ENCODE measurements around the gene BARD1. TPM values are rescaled to one million over a fixed set of nuclear protein-coding genes. Genes with fewer than 3 reads are reported as not detected.

The BARD1 gene
- total RNA-seq, 4 donors from 2014 or later, result 39.8 to 120 (median 54.4) TPM

GRCh38 chr2:214772443-214773015 lies 37.0 kb downstream of the BARD1 start:
- H3K36me3 ChIP-seq, result no peaks in the 10 kb centered on the region
- TF ChIP-seq CTCF (IDR thresholded peaks at IDR 0.05) (no peak), POLR2A (IDR thresholded peaks at IDR 0.05) (no peak)
- no peaks in the 10 kb centered on the region for H3K9me3 ChIP-seq
- no peaks in the 10 kb centered on the region for H3K27me3 ChIP-seq
- no peak overlapping the region for H3K4me3 ChIP-seq
- intact Hi-C loops (cut with DNase I; ENCODE audit: low total_unique reads), result no loop called here
- no peaks in the 10 kb centered on the region for H3K4me1 ChIP-seq
- H3K27ac ChIP-seq, result no peak overlapping the region
- DNase-seq, result no peak

- H3K27ac ChIP-seq, result no peak overlapping the region
- no peak for DNase-seq
- H3K4me1 ChIP-seq, result no peaks in the 10 kb centered on the region
- no peaks in the 10 kb centered on the region for H3K9me3 ChIP-seq
- TF ChIP-seq POLR2A (IDR thresholded peaks at IDR 0.05), result no peak
- no peak for TF ChIP-seq CTCF (IDR thresholded peaks at IDR 0.05)
- H3K27me3 ChIP-seq, result no peaks in the 10 kb centered on the region
- H3K4me3 ChIP-seq, result no peak overlapping the region
- intact Hi-C loops (cut with DNase I; ENCODE audit: low total_unique reads), result no loop called here
- no peaks in the 10 kb centered on the region for H3K36me3 ChIP-seq
Measured at GRCh38 chr2:214765180-214765579, 44.3 kb downstream of the BARD1 start.

GRCh38 chr2:214753455-214753854 lies 56.0 kb downstream of the BARD1 start:
- DNase-seq, result no peak
- TF ChIP-seq POLR2A (IDR thresholded peaks at IDR 0.05), result no peak
- TF ChIP-seq CTCF (IDR thresholded peaks at IDR 0.05), result no peak
- intact Hi-C loops (cut with DNase I; ENCODE audit: low total_unique reads), result no loop called here
- H3K27me3 ChIP-seq, result no peaks in the 10 kb centered on the region
- no peaks in the 10 kb centered on the region for H3K36me3 ChIP-seq
- no peaks in the 10 kb centered on the region for H3K9me3 ChIP-seq
- H3K4me1 ChIP-seq, result no peaks in the 10 kb centered on the region
- no peak overlapping the region for H3K27ac ChIP-seq
- H3K4me3 ChIP-seq, result no peak overlapping the region

- Histone ChIP-seq H3K4me1 (no peaks in the 10 kb centered on the region), H3K4me3 (no peak overlapping the region), H3K27me3 (no peaks in the 10 kb centered on the region), H3K9me3 (no peaks in the 10 kb centered on the region), H3K27ac (no peak overlapping the region), H3K36me3 (no peaks in the 10 kb centered on the region)
- DNase-seq, result no peak
- no peak for TF ChIP-seq CTCF (IDR thresholded peaks at IDR 0.05)
- TF ChIP-seq POLR2A (IDR thresholded peaks at IDR 0.05), result no peak
- intact Hi-C loops (cut with DNase I; ENCODE audit: low total_unique reads), result no loop called here
Measured at GRCh38 chr2:214750529-214750928, 59.0 kb downstream of the BARD1 start.

GRCh38 chr2:214747992-214748391 lies 61.5 kb downstream of the BARD1 start:
- H3K27me3 ChIP-seq, result no peaks in the 10 kb centered on the region
- intact Hi-C loops (cut with DNase I; ENCODE audit: low total_unique reads), result no loop called here
- H3K36me3 ChIP-seq, result no peaks in the 10 kb centered on the region
- H3K4me1 ChIP-seq, result no peaks in the 10 kb centered on the region
- TF ChIP-seq POLR2A (IDR thresholded peaks at IDR 0.05), result no peak
- TF ChIP-seq CTCF (IDR thresholded peaks at IDR 0.05), result no peak
- no peak overlapping the region for H3K4me3 ChIP-seq
- H3K27ac ChIP-seq, result no peak overlapping the region
- H3K9me3 ChIP-seq, result no peaks in the 10 kb centered on the region
- DNase-seq, result no peak
